NT2/D1 (cell line): ENCODE data around the gene BAAT.

Source experiments
- SUZ12 ChIP-seq: IDR thresholded peaks from 2 replicates; pipeline ENCODE4 v1.6.1; 2011; ENCODE audit not compliant: insufficient read length, insufficient read depth; ENCODE audit errors: extremely low read depth
- YY1 ChIP-seq: IDR thresholded peaks from 2 replicates; pipeline ENCODE4 v1.6.1; 2011; ENCODE audit not compliant: insufficient read length, insufficient read depth
- ZNF274 ChIP-seq: IDR thresholded peaks from 2 replicates; pipeline ENCODE4 v1.6.1; 2011; ENCODE audit warnings: mild to moderate bottlenecking, low read depth, low read length

- TF ChIP-seq YY1 (no peak), ZNF274 (no peak), SUZ12 (no peak)
Measured at GRCh38 chr9:101311191-101311590, 73.6 kb downstream of the BAAT start.
